Measurements from ENCODE around the gene SP5.
"Not testable (repeated sequence)": the region's sequence is repeated elsewhere in the genome, so short reads cannot be mapped to it uniquely, and the experiment has no call there.

The SP5 gene

GRCh38 chr2:170715062-170715931 is at the start of gene SP5:
Gene SP5 (plus strand): TSS chr2:170715337. CDS start chr2:170715513, 176 bp downstream.
- H3K36me3 ChIP-seq (ENCODE audit: insufficient read depth, low read depth, low read length), result no peaks in the 10 kb centered on the region; the same call in 1 of the 2 replicates
- peaks cover 6% of the 10 kb centered on the region for H3K4me1 ChIP-seq (ENCODE audit: insufficient read depth, low read length)
- no peaks in the 10 kb centered on the region; the same call in 1 of the 2 replicates for H3K9me3 ChIP-seq (ENCODE audit: insufficient read depth, low read depth, low read length)
- H3K9ac ChIP-seq (ENCODE audit: low read depth, low read length), result no peak within 1 kb of the TSS
- H3K4me3 ChIP-seq (ENCODE audit: low read length), result peak within 1 kb of the TSS; percentile 57
- peaks cover 100% of the 10 kb centered on the region for H3K27me3 ChIP-seq (ENCODE audit: insufficient read depth, low read length)
- no peak within 1 kb of the TSS for H3K27ac ChIP-seq (ENCODE audit: low read length)

- Histone ChIP-seq H3K4me3 (ENCODE audit: low read length) (no peak overlapping the region), H3K9ac (ENCODE audit: low read depth, low read length) (no peak overlapping the region), H3K9me3 (ENCODE audit: insufficient read depth, low read depth, low read length) (no peaks in the 10 kb centered on the region), H3K4me1 (ENCODE audit: insufficient read depth, low read length) (no peaks in the 10 kb centered on the region), H3K27ac (ENCODE audit: low read length) (no peak overlapping the region), H3K27me3 (ENCODE audit: insufficient read depth, low read length) (no peaks in the 10 kb centered on the region), H3K36me3 (ENCODE audit: insufficient read depth, low read depth, low read length) (no peaks in the 10 kb centered on the region)
Observed at GRCh38 chr2:170665743-170666142, 49.4 kb upstream of the SP5 start.

GRCh38 chr2:170669909-170670308 is 45.2 kb upstream of the SP5 start:
- Histone ChIP-seq H3K27ac (ENCODE audit: low read length) (no peak overlapping the region), H3K4me1 (ENCODE audit: insufficient read depth, low read length) (no peaks in the 10 kb centered on the region), H3K9me3 (ENCODE audit: insufficient read depth, low read depth, low read length) (no peaks in the 10 kb centered on the region), H3K27me3 (ENCODE audit: insufficient read depth, low read length) (no peaks in the 10 kb centered on the region), H3K36me3 (ENCODE audit: insufficient read depth, low read depth, low read length) (no peaks in the 10 kb centered on the region), H3K9ac (ENCODE audit: low read depth, low read length) (no peak overlapping the region), H3K4me3 (ENCODE audit: low read length) (no peak overlapping the region)

GRCh38 chr2:170670651-170671050 is 44.5 kb upstream of the SP5 start:
- Histone ChIP-seq H3K9ac (ENCODE audit: low read depth, low read length) (no peak overlapping the region), H3K4me3 (ENCODE audit: low read length) (no peak overlapping the region), H3K9me3 (ENCODE audit: insufficient read depth, low read depth, low read length) (no peaks in the 10 kb centered on the region), H3K4me1 (ENCODE audit: insufficient read depth, low read length) (no peaks in the 10 kb centered on the region), H3K27ac (ENCODE audit: low read length) (no peak overlapping the region), H3K36me3 (ENCODE audit: insufficient read depth, low read depth, low read length) (no peaks in the 10 kb centered on the region), H3K27me3 (ENCODE audit: insufficient read depth, low read length) (no peaks in the 10 kb centered on the region)

GRCh38 chr2:170671079-170671478 is 44.1 kb upstream of the SP5 start:
- Histone ChIP-seq H3K9me3 (ENCODE audit: insufficient read depth, low read depth, low read length) (no peaks in the 10 kb centered on the region), H3K27me3 (ENCODE audit: insufficient read depth, low read length) (no peaks in the 10 kb centered on the region), H3K4me3 (ENCODE audit: low read length) (no peak overlapping the region), H3K9ac (ENCODE audit: low read depth, low read length) (no peak overlapping the region), H3K36me3 (ENCODE audit: insufficient read depth, low read depth, low read length) (no peaks in the 10 kb centered on the region), H3K4me1 (ENCODE audit: insufficient read depth, low read length) (no peaks in the 10 kb centered on the region), H3K27ac (ENCODE audit: low read length) (no peak overlapping the region)

- not testable (repeated sequence) for H3K27ac ChIP-seq (ENCODE audit: low read length); H3K36me3 ChIP-seq (ENCODE audit: insufficient read depth, low read depth, low read length); H3K9ac ChIP-seq (ENCODE audit: low read depth, low read length)
Observed at GRCh38 chr2:170674282-170674681, 40.9 kb upstream of the SP5 start.

GRCh38 chr2:170675701-170676100 is 39.4 kb upstream of the SP5 start:
- Histone ChIP-seq H3K36me3 (ENCODE audit: insufficient read depth, low read depth, low read length) (no peaks in the 10 kb centered on the region), H3K9me3 (ENCODE audit: insufficient read depth, low read depth, low read length) (no peaks in the 10 kb centered on the region), H3K27ac (ENCODE audit: low read length) (no peak overlapping the region), H3K9ac (ENCODE audit: low read depth, low read length) (no peak overlapping the region), H3K27me3 (ENCODE audit: insufficient read depth, low read length) (no peaks in the 10 kb centered on the region; the same call in 1 of the 2 replicates), H3K4me1 (ENCODE audit: insufficient read depth, low read length) (peaks cover 14% of the 10 kb centered on the region; the same call in 1 of the 2 replicates), H3K4me3 (ENCODE audit: low read length) (no peak overlapping the region)

More at GRCh38 chr2:170674282-170674681, 40.9 kb upstream of the SP5 start:
- not testable (repeated sequence) for H3K4me3 ChIP-seq (ENCODE audit: low read length); H3K9me3 ChIP-seq (ENCODE audit: insufficient read depth, low read depth, low read length); H3K27me3 ChIP-seq (ENCODE audit: insufficient read depth, low read length); H3K4me1 ChIP-seq (ENCODE audit: insufficient read depth, low read length)

GRCh38 chr2:170679607-170680079 is 35.5 kb upstream of the SP5 start:
- H3K4me3 ChIP-seq (ENCODE audit: low read length), result peak overlapping the region; percentile 50
- H3K4me1 ChIP-seq (ENCODE audit: insufficient read depth, low read length), result peaks cover 25% of the 10 kb centered on the region; the same call in 1 of the 2 replicates
- no peak overlapping the region for H3K9ac ChIP-seq (ENCODE audit: low read depth, low read length)
- no peaks in the 10 kb centered on the region; the same call in 1 of the 2 replicates for H3K27me3 ChIP-seq (ENCODE audit: insufficient read depth, low read length)
- H3K36me3 ChIP-seq (ENCODE audit: insufficient read depth, low read depth, low read length), result no peaks in the 10 kb centered on the region
- no peak overlapping the region for H3K27ac ChIP-seq (ENCODE audit: low read length)
- no peaks in the 10 kb centered on the region for H3K9me3 ChIP-seq (ENCODE audit: insufficient read depth, low read depth, low read length)

GRCh38 chr2:170680172-170680941 is 34.8 kb upstream of the SP5 start:
- Histone ChIP-seq H3K27ac (ENCODE audit: low read length) (no peak overlapping the region), H3K27me3 (ENCODE audit: insufficient read depth, low read length) (no peaks in the 10 kb centered on the region; the same call in 1 of the 2 replicates), H3K36me3 (ENCODE audit: insufficient read depth, low read depth, low read length) (no peaks in the 10 kb centered on the region), H3K9me3 (ENCODE audit: insufficient read depth, low read depth, low read length) (no peaks in the 10 kb centered on the region), H3K4me3 (ENCODE audit: low read length) (peak overlapping the region; percentile 50), H3K9ac (ENCODE audit: low read depth, low read length) (peak overlapping the region; percentile 18; the same call in 1 of the 2 replicates), H3K4me1 (ENCODE audit: insufficient read depth, low read length) (peaks cover 27% of the 10 kb centered on the region; the same call in 1 of the 2 replicates)

- Histone ChIP-seq H3K4me3 (ENCODE audit: low read length) (peak overlapping the region; percentile 16; the same call in 1 of the 2 replicates), H3K9ac (ENCODE audit: low read depth, low read length) (peak overlapping the region; percentile 18; the same call in 1 of the 2 replicates), H3K27ac (ENCODE audit: low read length) (no peak overlapping the region), H3K27me3 (ENCODE audit: insufficient read depth, low read length) (no peaks in the 10 kb centered on the region; the same call in 1 of the 2 replicates), H3K9me3 (ENCODE audit: insufficient read depth, low read depth, low read length) (no peaks in the 10 kb centered on the region), H3K4me1 (ENCODE audit: insufficient read depth, low read length) (peaks cover 32% of the 10 kb centered on the region; the same call in 1 of the 2 replicates), H3K36me3 (ENCODE audit: insufficient read depth, low read depth, low read length) (no peaks in the 10 kb centered on the region)
Observed at GRCh38 chr2:170681311-170681710, 33.8 kb upstream of the SP5 start.

- Histone ChIP-seq H3K4me3 (ENCODE audit: low read length) (no peak overlapping the region), H3K4me1 (ENCODE audit: insufficient read depth, low read length) (peaks cover 20% of the 10 kb centered on the region; the same call in 1 of the 2 replicates), H3K27ac (ENCODE audit: low read length) (no peak overlapping the region), H3K9me3 (ENCODE audit: insufficient read depth, low read depth, low read length) (no peaks in the 10 kb centered on the region), H3K36me3 (ENCODE audit: insufficient read depth, low read depth, low read length) (no peaks in the 10 kb centered on the region), H3K9ac (ENCODE audit: low read depth, low read length) (no peak overlapping the region), H3K27me3 (ENCODE audit: insufficient read depth, low read length) (no peaks in the 10 kb centered on the region)
Observed at GRCh38 chr2:170685591-170685990, 29.5 kb upstream of the SP5 start.

Measured in iPS-20b (cell line).